K562 treated with DMSO at 1 percent for 48 hours (cell line): ENCODE measurements around the gene NOS3. TPM values are rescaled to one million over a fixed set of nuclear protein-coding genes. Genes with fewer than 3 reads are reported as not detected.

Experiments used
- total RNA-seq: library from RNA; unstranded; fragments of 300-600 nt; gene quantifications from 2 replicates; pipeline ENCODE4 v1.2.3, GENCODE V29; 2022; ENCODE audit warnings: low replicate concordance; ENCODE audit errors: extremely low read depth

Gene NOS3
- total RNA-seq: not detected in 2 replicates

GRCh38 chr7:150990416-150991186, at the start of gene NOS3:
NOS3 (plus strand) TSS chr7:150991017; CDS start chr7:150993804, 2,787 bp downstream.

GRCh38 chr7:150978126-150978789, 12.6 kb upstream of the NOS3 start, which contains the start of gene KCNH2:
KCNH2 (minus strand) TSS chr7:150978321; CDS start chr7:150977913, 408 bp downstream.

DNA sequence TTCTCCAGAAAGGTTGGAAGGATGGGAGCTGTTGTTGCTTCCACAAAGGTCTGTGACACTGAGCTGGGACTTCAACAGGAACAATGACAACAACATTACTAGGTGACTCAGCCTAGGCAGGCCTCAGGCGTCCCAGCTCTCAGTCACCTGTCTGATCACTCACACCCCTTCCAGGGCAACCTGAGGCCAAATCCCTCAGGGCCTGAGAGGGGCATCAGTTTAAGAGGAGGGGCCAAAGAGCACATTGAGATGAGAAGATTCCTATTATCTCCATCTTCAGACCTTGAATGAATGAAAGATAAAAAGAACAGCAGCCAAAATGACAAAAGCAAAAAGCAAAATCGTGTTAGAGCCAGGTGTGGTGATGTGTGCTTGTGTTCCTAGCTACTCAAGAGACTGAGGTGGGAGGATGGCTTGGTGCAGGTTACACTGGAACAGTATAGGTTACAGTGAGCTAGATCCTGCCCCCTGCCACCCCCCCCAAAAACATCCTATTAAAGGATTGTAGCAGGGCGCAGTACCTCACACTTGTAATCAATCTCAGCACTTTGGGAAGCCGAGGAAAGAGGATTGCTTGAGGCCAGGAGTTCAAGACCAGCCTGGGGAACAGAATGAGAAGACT, 33.7 kb downstream of the NOS3 start, which contains the start of gene ATG9B:
Gene ATG9B (minus strand): TSS at position 60 of the 622 bp plus-strand sequence. CDS start 71 bp downstream, outside the sequence.

GRCh38 chr7:151028131-151028947, 37.5 kb downstream of the NOS3 start, which contains the start of gene ABCB8:
ABCB8 (plus strand) TSS chr7:151028450; CDS start chr7:151028516, 66 bp downstream.

GRCh38 chr7:151047976-151048815, 57.4 kb downstream of the NOS3 start, which contains the start of gene ASIC3:
ASIC3 (plus strand) TSS chr7:151048531; CDS start chr7:151048886, 355 bp downstream.

DNA sequence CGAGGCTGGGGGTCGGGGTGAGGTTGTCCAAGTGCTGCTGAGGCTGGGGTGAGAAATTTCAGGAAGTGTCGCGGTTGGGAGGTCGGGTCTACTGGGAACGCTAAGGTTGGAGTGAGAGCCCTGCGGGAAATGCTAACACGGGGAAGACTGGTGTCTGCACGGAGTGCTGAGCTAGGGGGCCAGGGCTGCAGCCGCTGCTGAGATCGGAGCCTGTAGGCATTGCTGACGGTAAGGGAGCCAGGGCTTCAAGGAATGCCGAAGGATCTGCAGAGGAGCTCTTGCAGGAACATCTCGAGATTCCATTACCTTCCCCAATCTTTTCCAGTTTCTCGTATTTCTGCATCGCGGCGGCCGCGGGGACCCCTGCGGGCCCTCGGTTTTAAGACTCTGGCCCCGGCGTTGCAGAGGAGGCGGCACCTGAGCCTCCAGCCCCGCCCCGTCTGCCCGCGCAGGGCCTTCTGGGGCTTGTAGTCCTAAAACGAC, 66.7 kb downstream of the NOS3 start, which contains the start of gene CDK5:
Gene CDK5 (minus strand): TSS at position 392 of the 483 bp plus-strand sequence. CDS start 49 bp downstream, at position 343.

DNA sequence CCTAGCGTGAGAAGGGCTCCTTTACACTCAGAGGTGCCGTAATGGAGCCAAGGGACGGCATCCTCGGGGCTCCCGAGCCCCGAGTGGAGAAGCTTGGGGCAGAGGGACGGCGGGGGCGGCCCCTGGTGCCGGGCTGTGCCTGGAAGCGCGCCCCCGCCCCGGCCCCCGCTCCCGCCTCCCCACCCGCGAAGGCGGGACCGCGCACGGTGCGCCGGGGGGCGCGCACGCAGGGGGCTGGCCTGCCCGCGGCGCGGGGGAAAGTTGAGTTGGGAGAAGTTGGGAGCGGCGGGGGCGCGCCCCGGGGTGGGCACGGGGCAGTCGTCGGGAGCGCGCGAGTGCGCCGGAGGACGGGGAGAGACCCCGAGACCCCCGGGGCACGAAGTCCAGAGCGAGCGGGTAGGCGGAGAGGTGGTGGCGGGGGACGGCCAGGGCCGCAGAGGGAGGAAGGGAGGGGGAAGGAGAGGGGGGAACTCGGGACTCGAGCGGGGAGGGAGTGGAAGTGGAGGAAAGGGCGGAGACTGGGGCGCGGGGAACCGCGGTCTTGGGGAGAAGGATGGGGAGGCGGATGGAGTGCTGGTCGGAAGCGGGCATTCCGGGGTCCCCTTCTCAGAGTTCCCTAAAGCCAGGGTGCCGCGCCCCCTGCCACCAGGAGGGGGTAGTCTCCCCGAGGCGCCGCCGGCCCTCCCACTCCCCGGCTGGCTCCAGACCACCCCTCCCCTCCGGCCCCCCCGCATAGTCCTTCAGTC, 68.7 kb downstream of the NOS3 start, which contains the start of gene SLC4A2:
Gene SLC4A2 (plus strand): TSS at position 223 of the 746 bp plus-strand sequence. CDS start 2,399 bp downstream, outside the sequence.

Other genes with a start within 250 kb of the NOS3 start
- gene TMEM176B, start 190.7 kb upstream of the NOS3 start, total RNA-seq: not detected in 2 replicates
- not detected in 2 replicates for gene TMEM176A, start 190.2 kb upstream of the NOS3 start, total RNA-seq
- not detected in 2 replicates for gene AOC1, start 138.5 kb upstream of the NOS3 start, total RNA-seq
- gene KCNH2, start 12.7 kb upstream of the NOS3 start, total RNA-seq: not detected in 2 replicates
- not detected in 2 replicates for gene ATG9B, start 33.5 kb downstream of the NOS3 start, total RNA-seq
- gene ABCB8, start 37.4 kb downstream of the NOS3 start, total RNA-seq: not detected in 2 replicates
- not detected in 2 replicates for gene ASIC3, start 57.5 kb downstream of the NOS3 start, total RNA-seq
- not detected in 2 replicates for gene CDK5, start 66.9 kb downstream of the NOS3 start, total RNA-seq
- 232 TPM in 1 of 2 replicates, not detected in the other for gene SLC4A2, start 68.6 kb downstream of the NOS3 start, total RNA-seq
- gene FASTK, start 89.8 kb downstream of the NOS3 start, total RNA-seq: not detected in 2 replicates
- gene TMUB1, start 92.5 kb downstream of the NOS3 start, total RNA-seq: not detected in 2 replicates
- not detected in 2 replicates for gene AGAP3, start 95.5 kb downstream of the NOS3 start, total RNA-seq
- gene GBX1, start 176.7 kb downstream of the NOS3 start, total RNA-seq: not detected in 2 replicates
- not detected in 2 replicates for gene ASB10, start 196.2 kb downstream of the NOS3 start, total RNA-seq
- not detected in 2 replicates for gene H2BK1, start 219.5 kb downstream of the NOS3 start, total RNA-seq
- gene ABCF2, start 236.2 kb downstream of the NOS3 start, total RNA-seq: not detected in 2 replicates
- gene CHPF2, start 241.5 kb downstream of the NOS3 start, total RNA-seq: not detected in 2 replicates